HEK293T (cell line): ENCODE results near the gene U2AF1L4.

Experiments
- ARNT ChIP-seq: fragments of 450-650 bp; IDR thresholded peaks from 2 replicates; pipeline ENCODE4 v1.6.1; 2017; ENCODE audit warnings: mild to moderate bottlenecking
- BHLHE40 ChIP-seq: fragments of 450-650 bp; IDR thresholded peaks from 2 replicates; pipeline ENCODE4 v1.6.1; 2016; ENCODE audit warnings: mild to moderate bottlenecking, moderate library complexity, borderline replicate concordance
- CTBP1 ChIP-seq: fragments of 450-650 bp; IDR thresholded peaks from 2 replicates; pipeline ENCODE4 v1.6.1; 2016; ENCODE audit warnings: borderline replicate concordance
- ELF4 ChIP-seq: fragments of 450-650 bp; IDR thresholded peaks from 2 replicates; pipeline ENCODE4 v1.6.1; 2017; ENCODE audit warnings: antibody characterized with exemption
- FOXA1 ChIP-seq: fragments of 450-650 bp; IDR thresholded peaks from 2 replicates; pipeline ENCODE4 v1.6.1; 2016; ENCODE audit warnings: mild to moderate bottlenecking
- FOXM1 ChIP-seq: fragments of 450-650 bp; IDR thresholded peaks from 2 replicates; pipeline ENCODE4 v1.6.1; 2017; ENCODE audit warnings: mild to moderate bottlenecking, borderline replicate concordance
- HDGF ChIP-seq: fragments of 450-650 bp; IDR thresholded peaks from 2 replicates; pipeline ENCODE4 v1.6.1; 2017; ENCODE audit warnings: antibody characterized with exemption, borderline replicate concordance
- L3MBTL2 ChIP-seq: fragments of 450-650 bp; conservative IDR thresholded peaks from 2 replicates; pipeline ENCODE4 v1.6.1; 2016; ENCODE audit warnings: mild to moderate bottlenecking
- PKNOX1 ChIP-seq: fragments of 450-650 bp; IDR thresholded peaks from 2 replicates; pipeline ENCODE4 v1.6.1; 2016
- SP1 ChIP-seq: fragments of 450-650 bp; IDR thresholded peaks from 2 replicates; pipeline ENCODE4 v1.6.1; 2017
- SUZ12 ChIP-seq: fragments of 450-650 bp; IDR thresholded peaks from 2 replicates; pipeline ENCODE4 v1.6.1; 2016; ENCODE audit warnings: mild to moderate bottlenecking
- TARDBP ChIP-seq: fragments of 450-650 bp; IDR thresholded peaks from 2 replicates; pipeline ENCODE4 v1.6.1; 2016
- ZNF384 ChIP-seq: fragments of 450-650 bp; IDR thresholded peaks from 2 replicates; pipeline ENCODE4 v1.6.1; 2016

- TF ChIP-seq SUZ12 (no peak), CTBP1 (no peak), BHLHE40 (no peak), HDGF (no peak), ARNT (no peak), SP1 (no peak), ELF4 (no peak), FOXM1 (no peak), FOXA1 (no peak), PKNOX1 (no peak), ZNF384 (no peak), L3MBTL2 (no peak), TARDBP (no peak)
Observed at GRCh38 chr19:35736913-35737886, 8.0 kb downstream of the U2AF1L4 start.
